PC-9 (cell line): ENCODE results near the gene CD9.

Experiments
- CTCF ChIP-seq: fragments of 200-600 bp; sonication (generic); conservative IDR thresholded peaks from 2 replicates; pipeline ENCODE4 v1.6.1; 2017; ENCODE audit warnings: mixed run types, antibody characterized with exemption, mild to moderate bottlenecking, moderate library complexity
- EZH2 ChIP-seq: fragments of 200-600 bp; sonication (generic); IDR thresholded peaks from 2 replicates; pipeline ENCODE4 v1.8.0; 2017; ENCODE audit warnings: antibody characterized with exemption, low read depth

GRCh38 chr12:6181166-6181565 is 19.0 kb upstream of the CD9 start:
- no peak for TF ChIP-seq CTCF
- no peak for TF ChIP-seq EZH2
